ENCODE data around the gene PCBP3. TPM values are rescaled to one million over a fixed set of nuclear protein-coding genes. Genes with fewer than 3 reads are reported as not detected.

Gene PCBP3
- total and polyA plus RNA-seq, 2 of the 8 experiments (the other 6 are each of a cell fraction or from before 2014, with no cell fraction given): 3.5 to 6.3 TPM

DNA sequence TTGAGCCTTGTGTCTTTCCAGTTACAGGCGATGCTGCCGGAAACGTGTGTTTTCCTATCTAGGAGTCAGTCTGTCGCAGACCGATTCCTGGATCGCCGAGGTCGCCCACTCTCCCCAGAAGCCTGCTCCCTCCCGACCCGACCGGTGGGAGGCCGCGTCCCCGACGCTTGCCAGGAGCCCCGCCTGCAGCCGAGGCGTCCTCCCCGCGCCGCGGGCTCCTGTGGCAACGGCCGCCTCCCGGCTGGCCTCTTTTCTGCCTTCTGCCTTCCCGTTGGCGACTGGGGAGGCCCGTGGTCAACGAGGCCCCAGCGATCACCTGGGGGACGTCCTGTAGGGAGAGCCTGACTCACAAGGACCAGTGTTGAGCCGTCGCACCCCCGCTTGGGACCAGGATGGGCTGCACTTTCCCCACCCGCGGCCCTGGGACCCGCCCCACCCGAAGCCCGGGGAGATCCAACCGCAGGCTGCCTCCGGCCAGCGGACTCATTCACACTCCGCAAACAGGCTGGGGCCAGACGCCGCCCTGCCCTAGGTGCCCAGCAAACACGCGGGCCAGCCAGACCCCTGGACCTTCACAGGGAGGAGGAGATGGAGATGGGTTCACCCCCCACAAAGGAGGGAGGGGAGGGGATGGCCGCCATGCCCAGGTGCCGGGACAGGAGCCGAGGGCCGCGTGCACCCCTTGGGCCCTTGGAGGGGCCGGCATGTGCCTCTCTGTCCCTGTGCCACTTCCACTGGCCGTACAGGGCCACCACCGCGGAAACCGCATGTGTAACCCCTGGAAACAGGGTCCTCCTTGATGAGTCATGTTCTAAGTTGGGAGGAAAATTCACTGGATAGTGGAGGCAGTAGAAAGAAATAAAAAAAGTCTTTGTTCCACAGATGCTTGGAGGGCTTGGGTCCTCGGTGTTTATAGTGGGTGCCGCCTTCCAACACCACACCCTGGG lies 330.8 kb downstream of the PCBP3 start (continued):
- TF ChIP-seq CHD2 (IDR thresholded peaks at IDR 0.05; ENCODE audit: low read length) (no peak), SIX5 (IDR thresholded peaks at IDR 0.05; ENCODE audit: low read depth, low read length) (no peak), CBX8 (IDR thresholded peaks at IDR 0.05; ENCODE audit: borderline replicate concordance, low read depth, low read length) (no peak), YY1 (IDR thresholded peaks at IDR 0.05; ENCODE audit: low read depth, low read length) (0 out of 2 replicates have a peak, but pooled peaks have one; percentile 21), JUN (IDR thresholded peaks at IDR 0.05; ENCODE audit: low read depth, low read length) (no peak), CTBP2 (IDR thresholded peaks at IDR 0.05; ENCODE audit: borderline replicate concordance, insufficient read depth, insufficient read length, low read length) (no peak), TAF1 (IDR thresholded peaks at IDR 0.05; ENCODE audit: low read depth, low read length) (0 out of 2 replicates have a peak, but pooled peaks have one; percentile 15), GTF2F1 (IDR thresholded peaks at IDR 0.05; ENCODE audit: borderline replicate concordance, low read depth, low read length) (no peak), ASH2L (IDR thresholded peaks at IDR 0.05; ENCODE audit: low read length) (peak; percentile 68), EZH2 (IDR thresholded peaks at IDR 0.05; ENCODE audit: low read depth, low read length, severe bottlenecking) (peak; percentile 43), ATF2 (IDR thresholded peaks at IDR 0.05; ENCODE audit: low read length) (no peak), JUND (IDR thresholded peaks at IDR 0.05; ENCODE audit: low read length) (peak; percentile 9; the same call in 1 of the 2 replicates), ZNF274 (IDR thresholded peaks at IDR 0.05; ENCODE audit: borderline replicate concordance, extremely low read depth, low read length) (no peak), SP2 (IDR thresholded peaks at IDR 0.05; ENCODE audit: low read length) (no peak), SIN3A (conservative IDR thresholded peaks at IDR 0.05 in 1 of 2, IDR thresholded peaks at IDR 0.05 in 1 of 2; ENCODE audit: low read depth in 1 of 2, low read length in 2 of 2) (peak in 1 of 2 experiments; percentile 76; a peak in 1 of 4 replicates), SP4 (IDR thresholded peaks at IDR 0.05; ENCODE audit: low read length) (no peak), CEBPB (IDR thresholded peaks at IDR 0.05; ENCODE audit: low read depth, low read length) (no peak)
- TF ChIP-seq, protein P1, sequence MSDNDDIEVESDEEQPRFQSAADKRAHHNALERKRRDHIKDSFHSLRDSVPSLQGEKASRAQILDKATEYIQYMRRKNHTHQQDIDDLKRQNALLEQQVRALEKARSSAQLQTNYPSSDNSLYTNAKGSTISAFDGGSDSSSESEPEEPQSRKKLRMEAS (IDR thresholded peaks at IDR 0.05): peak; percentile 65
- TF ChIP-seq, protein P2, sequence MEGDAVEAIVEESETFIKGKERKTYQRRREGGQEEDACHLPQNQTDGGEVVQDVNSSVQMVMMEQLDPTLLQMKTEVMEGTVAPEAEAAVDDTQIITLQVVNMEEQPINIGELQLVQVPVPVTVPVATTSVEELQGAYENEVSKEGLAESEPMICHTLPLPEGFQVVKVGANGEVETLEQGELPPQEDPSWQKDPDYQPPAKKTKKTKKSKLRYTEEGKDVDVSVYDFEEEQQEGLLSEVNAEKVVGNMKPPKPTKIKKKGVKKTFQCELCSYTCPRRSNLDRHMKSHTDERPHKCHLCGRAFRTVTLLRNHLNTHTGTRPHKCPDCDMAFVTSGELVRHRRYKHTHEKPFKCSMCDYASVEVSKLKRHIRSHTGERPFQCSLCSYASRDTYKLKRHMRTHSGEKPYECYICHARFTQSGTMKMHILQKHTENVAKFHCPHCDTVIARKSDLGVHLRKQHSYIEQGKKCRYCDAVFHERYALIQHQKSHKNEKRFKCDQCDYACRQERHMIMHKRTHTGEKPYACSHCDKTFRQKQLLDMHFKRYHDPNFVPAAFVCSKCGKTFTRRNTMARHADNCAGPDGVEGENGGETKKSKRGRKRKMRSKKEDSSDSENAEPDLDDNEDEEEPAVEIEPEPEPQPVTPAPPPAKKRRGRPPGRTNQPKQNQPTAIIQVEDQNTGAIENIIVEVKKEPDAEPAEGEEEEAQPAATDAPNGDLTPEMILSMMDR (IDR thresholded peaks at IDR 0.05; ENCODE audit: control extremely low read depth in 1 of 3, insufficient read depth in 1 of 3, low read depth in 1 of 3, low read length in 3 of 3): no peak
